ENCODE data around the gene CCL15. TPM values are rescaled to one million over a fixed set of nuclear protein-coding genes. Genes with fewer than 3 reads are reported as not detected.
A peak's percentile ranks its signal among the peaks of the same experiment; 100 is the strongest.

The CCL15 gene
- total RNA-seq, 1 experiment from 2014 or later = not detected

DNA sequence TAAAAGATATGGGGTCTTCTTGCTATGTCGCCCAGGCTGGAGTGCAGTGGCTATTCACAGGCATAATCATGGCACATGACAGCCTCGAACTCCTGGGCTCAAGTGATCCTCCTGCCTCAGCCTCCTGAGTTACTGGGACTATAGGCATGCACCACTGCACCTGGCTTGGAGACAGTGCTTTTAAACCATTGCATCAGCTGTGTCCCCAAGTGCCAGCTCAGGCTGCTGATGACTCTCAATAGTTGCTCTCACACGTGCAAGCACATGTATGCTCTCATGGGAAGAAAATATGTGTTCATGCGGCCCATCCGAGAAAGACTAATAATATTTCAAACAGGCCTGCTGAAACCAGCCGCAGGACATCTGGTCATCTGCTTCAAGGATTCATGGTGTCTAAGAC is 28.8 kb downstream of the CCL15 start:
- DNase-seq (ENCODE audit: low spot score) = no peak
- Mint-ChIP-seq H3K4me3 (no peak overlapping the region), H3K36me3 (no peaks in the 10 kb centered on the region), H3K9me3 (no peaks in the 10 kb centered on the region), H3K27me3 (ENCODE audit: low read depth) (no peaks in the 10 kb centered on the region; the same call in 1 of the 2 replicates), H3K4me1 (no peaks in the 10 kb centered on the region), H3K27ac (no peak overlapping the region)
- TF ChIP-seq ELF4 (CRISPR knock-in tag; IDR thresholded peaks at IDR 0.05; ENCODE audit: low read depth) = no peak
- TF ChIP-seq, protein P1, sequence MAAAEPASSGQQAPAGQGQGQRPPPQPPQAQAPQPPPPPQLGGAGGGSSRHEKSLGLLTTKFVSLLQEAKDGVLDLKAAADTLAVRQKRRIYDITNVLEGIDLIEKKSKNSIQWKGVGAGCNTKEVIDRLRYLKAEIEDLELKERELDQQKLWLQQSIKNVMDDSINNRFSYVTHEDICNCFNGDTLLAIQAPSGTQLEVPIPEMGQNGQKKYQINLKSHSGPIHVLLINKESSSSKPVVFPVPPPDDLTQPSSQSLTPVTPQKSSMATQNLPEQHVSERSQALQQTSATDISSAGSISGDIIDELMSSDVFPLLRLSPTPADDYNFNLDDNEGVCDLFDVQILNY (CRISPR knock-in tag; IDR thresholded peaks at IDR 0.05) = no peak
- TF ChIP-seq ZNF317 (CRISPR knock-in tag; IDR thresholded peaks at IDR 0.05; ENCODE audit: borderline replicate concordance, low read depth) = no peak
- no peak for TF ChIP-seq SOX15 (CRISPR knock-in tag; IDR thresholded peaks at IDR 0.05)
- no peak for TF ChIP-seq JAZF1 (CRISPR knock-in tag; IDR thresholded peaks at IDR 0.05)
- TF ChIP-seq ZNF138 (CRISPR knock-in tag; conservative IDR thresholded peaks at IDR 0.05) = no peak
- TF ChIP-seq GABPB1 (CRISPR knock-in tag; IDR thresholded peaks at IDR 0.05) = peak; percentile 90
- ATAC-seq = no peak
- CTCF ChIA-PET = interaction anchor here (1.3 to 1.9 kb wide), 2 partner anchors 100 to 511 kb away, joined by 4 to 8 read pairs; no protein-coding TSS in a partner anchor
- POLR2A ChIA-PET = no interaction called here

DNA sequence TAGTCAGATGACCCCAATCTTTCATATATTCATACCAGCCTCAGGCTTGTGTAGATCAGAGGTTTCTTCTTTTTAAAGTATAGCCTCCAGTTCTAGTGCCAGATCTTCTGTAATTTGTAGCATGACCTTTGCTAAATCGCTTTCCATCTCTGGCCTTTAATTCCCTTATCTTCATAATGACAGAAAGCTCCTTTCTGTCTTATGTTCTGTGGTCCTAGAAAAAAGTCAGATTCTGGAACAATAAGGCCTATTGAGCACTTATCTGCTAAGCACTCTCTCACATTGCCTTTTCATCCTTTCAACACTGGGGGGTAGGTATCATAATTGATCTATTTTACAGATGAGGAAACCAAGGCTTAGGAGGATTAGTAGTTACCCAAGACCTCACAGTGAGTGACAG is 29.3 kb downstream of the CCL15 start:
- Mint-ChIP-seq H3K4me1 (no peaks in the 10 kb centered on the region), H3K9me3 (no peaks in the 10 kb centered on the region), H3K4me3 (no peak overlapping the region), H3K36me3 (no peaks in the 10 kb centered on the region), H3K27me3 (ENCODE audit: low read depth) (no peaks in the 10 kb centered on the region; the same call in 1 of the 2 replicates), H3K27ac (no peak overlapping the region)
- ChIA-PET CTCF (interaction anchor here (1.0 to 1.9 kb wide), 2 partner anchors 100 to 177 kb away, joined by 7 to 8 read pairs; no protein-coding TSS in a partner anchor), POLR2A (no interaction called here)
- no peak for ATAC-seq
- no peak for DNase-seq (ENCODE audit: low spot score)
- TF ChIP-seq ELF4 (CRISPR knock-in tag; IDR thresholded peaks at IDR 0.05; ENCODE audit: low read depth) (no peak), NFYB (CRISPR knock-in tag; conservative IDR thresholded peaks at IDR 0.05; ENCODE audit: low read depth) (no peak), ETV6 (CRISPR knock-in tag; IDR thresholded peaks at IDR 0.05) (no peak), NFE2L1 (CRISPR knock-in tag; IDR thresholded peaks at IDR 0.05) (no peak), KAT7 (CRISPR knock-in tag; IDR thresholded peaks at IDR 0.05; ENCODE audit: borderline replicate concordance) (no peak), EMX1 (CRISPR knock-in tag; IDR thresholded peaks at IDR 0.05) (no peak), GRHL2 (CRISPR knock-in tag; IDR thresholded peaks at IDR 0.05; ENCODE audit: insufficient replicate concordance, severe bottlenecking) (no peak), TEAD1 (CRISPR knock-in tag; IDR thresholded peaks at IDR 0.05) (no peak), JUN (CRISPR knock-in tag; IDR thresholded peaks at IDR 0.05) (no peak)
- TF ChIP-seq, protein P2, sequence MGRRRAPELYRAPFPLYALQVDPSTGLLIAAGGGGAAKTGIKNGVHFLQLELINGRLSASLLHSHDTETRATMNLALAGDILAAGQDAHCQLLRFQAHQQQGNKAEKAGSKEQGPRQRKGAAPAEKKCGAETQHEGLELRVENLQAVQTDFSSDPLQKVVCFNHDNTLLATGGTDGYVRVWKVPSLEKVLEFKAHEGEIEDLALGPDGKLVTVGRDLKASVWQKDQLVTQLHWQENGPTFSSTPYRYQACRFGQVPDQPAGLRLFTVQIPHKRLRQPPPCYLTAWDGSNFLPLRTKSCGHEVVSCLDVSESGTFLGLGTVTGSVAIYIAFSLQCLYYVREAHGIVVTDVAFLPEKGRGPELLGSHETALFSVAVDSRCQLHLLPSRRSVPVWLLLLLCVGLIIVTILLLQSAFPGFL (CRISPR knock-in tag; IDR thresholded peaks at IDR 0.05; ENCODE audit: borderline replicate concordance) = no peak
- TF ChIP-seq, protein P1 (CRISPR knock-in tag; IDR thresholded peaks at IDR 0.05) = no peak
- TF ChIP-seq, protein P3, sequence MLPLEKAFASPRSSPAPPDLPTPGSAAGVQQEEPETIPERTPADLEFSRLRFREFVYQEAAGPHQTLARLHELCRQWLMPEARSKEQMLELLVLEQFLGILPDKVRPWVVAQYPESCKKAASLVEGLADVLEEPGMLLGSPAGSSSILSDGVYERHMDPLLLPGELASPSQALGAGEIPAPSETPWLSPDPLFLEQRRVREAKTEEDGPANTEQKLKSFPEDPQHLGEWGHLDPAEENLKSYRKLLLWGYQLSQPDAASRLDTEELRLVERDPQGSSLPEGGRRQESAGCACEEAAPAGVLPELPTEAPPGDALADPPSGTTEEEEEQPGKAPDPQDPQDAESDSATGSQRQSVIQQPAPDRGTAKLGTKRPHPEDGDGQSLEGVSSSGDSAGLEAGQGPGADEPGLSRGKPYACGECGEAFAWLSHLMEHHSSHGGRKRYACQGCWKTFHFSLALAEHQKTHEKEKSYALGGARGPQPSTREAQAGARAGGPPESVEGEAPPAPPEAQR (CRISPR knock-in tag; IDR thresholded peaks at IDR 0.05) = no peak
- TF ChIP-seq, protein P4, sequence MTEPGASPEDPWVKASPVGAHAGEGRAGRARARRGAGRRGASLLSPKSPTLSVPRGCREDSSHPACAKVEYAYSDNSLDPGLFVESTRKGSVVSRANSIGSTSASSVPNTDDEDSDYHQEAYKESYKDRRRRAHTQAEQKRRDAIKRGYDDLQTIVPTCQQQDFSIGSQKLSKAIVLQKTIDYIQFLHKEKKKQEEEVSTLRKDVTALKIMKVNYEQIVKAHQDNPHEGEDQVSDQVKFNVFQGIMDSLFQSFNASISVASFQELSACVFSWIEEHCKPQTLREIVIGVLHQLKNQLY (CRISPR knock-in tag; IDR thresholded peaks at IDR 0.05) = no peak
- TF ChIP-seq, protein P5, sequence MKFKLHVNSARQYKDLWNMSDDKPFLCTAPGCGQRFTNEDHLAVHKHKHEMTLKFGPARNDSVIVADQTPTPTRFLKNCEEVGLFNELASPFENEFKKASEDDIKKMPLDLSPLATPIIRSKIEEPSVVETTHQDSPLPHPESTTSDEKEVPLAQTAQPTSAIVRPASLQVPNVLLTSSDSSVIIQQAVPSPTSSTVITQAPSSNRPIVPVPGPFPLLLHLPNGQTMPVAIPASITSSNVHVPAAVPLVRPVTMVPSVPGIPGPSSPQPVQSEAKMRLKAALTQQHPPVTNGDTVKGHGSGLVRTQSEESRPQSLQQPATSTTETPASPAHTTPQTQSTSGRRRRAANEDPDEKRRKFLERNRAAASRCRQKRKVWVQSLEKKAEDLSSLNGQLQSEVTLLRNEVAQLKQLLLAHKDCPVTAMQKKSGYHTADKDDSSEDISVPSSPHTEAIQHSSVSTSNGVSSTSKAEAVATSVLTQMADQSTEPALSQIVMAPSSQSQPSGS (CRISPR knock-in tag; IDR thresholded peaks at IDR 0.05; ENCODE audit: borderline replicate concordance, low read depth) = no peak
- TF ChIP-seq, protein P6, sequence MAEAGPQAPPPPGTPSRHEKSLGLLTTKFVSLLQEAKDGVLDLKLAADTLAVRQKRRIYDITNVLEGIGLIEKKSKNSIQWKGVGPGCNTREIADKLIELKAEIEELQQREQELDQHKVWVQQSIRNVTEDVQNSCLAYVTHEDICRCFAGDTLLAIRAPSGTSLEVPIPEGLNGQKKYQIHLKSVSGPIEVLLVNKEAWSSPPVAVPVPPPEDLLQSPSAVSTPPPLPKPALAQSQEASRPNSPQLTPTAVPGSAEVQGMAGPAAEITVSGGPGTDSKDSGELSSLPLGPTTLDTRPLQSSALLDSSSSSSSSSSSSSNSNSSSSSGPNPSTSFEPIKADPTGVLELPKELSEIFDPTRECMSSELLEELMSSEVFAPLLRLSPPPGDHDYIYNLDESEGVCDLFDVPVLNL (CRISPR knock-in tag; IDR thresholded peaks at IDR 0.05; ENCODE audit: borderline replicate concordance, low read depth) = no peak
- TF ChIP-seq, protein P7, sequence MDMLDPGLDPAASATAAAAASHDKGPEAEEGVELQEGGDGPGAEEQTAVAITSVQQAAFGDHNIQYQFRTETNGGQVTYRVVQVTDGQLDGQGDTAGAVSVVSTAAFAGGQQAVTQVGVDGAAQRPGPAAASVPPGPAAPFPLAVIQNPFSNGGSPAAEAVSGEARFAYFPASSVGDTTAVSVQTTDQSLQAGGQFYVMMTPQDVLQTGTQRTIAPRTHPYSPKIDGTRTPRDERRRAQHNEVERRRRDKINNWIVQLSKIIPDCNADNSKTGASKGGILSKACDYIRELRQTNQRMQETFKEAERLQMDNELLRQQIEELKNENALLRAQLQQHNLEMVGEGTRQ (CRISPR knock-in tag; IDR thresholded peaks at IDR 0.05) = no peak
- TF ChIP-seq, protein P8, sequence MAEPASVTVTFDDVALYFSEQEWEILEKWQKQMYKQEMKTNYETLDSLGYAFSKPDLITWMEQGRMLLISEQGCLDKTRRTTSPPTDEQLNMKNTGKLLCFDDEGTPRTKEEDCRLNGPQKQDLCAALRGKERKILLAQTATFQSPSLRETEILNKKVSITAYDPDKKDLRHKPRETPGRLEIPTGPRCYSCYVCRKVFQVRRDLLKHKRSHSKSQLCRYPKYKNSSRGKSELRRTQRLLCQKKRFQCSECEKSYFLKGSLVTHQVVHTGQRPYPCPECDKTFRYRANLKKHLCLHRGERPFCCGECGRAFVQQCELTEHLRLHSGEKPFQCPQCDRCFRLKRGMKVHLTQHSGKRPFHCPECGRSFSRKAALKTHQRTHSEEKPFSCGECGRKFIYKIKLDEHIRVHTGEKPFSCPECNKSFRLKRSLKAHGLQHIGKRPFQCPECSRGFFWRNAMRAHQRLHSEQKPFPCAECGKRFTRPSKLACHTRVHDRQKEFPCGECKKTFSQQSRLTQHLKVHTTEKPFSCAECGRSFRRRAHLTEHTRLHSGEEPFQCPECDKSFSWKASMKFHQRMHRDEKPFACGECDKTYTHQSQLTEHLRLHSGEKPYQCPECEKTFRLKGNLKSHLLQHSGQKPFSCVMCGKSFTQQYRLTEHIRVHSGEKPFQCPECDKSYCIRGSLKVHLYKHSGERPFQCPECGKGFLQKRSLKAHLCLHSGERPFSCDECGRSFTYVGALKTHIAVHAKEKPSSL (CRISPR knock-in tag; conservative IDR thresholded peaks at IDR 0.05) = no peak

Measured in WTC11 (cell line).